CD8-positive, alpha-beta memory T cell (primary cell): Measurements from ENCODE around the gene MRPL1. TPM values are rescaled to one million over a fixed set of nuclear protein-coding genes. Genes with fewer than 3 reads are reported as not detected.
A peak's percentile ranks its signal among the peaks of the same experiment; 100 is the strongest.

Experiments used
- CTCF ChIA-PET: fragments of 350-600 bp; sonication (Branson Sonifier 250); formaldehyde crosslinking; loops from one replicate; lab custom pipeline; 2021; ENCODE audit warnings: antibody characterized with exemption; lab: Charles Lee
- POLR2A ChIA-PET: fragments of 350-600 bp; sonication (Branson Sonifier 250); formaldehyde crosslinking; loops from one replicate; lab custom pipeline; 2021; ENCODE audit warnings: antibody characterized with exemption; lab: Charles Lee
- DNase-seq, 5 donors: peaks; one replicate each; pipeline versions ENCODE4 v3.0.0 to v3.0.0-alpha.2; 2020 to 2022; ENCODE audit warnings: mixed read lengths in 1 of 5
- H3K27ac ChIP-seq: one replicate; pipeline ENCODE4 v1.7.0; 2013; ENCODE audit warnings: low read depth, mild to moderate bottlenecking, low read length, moderate library complexity
- H3K27me3 ChIP-seq: 2 replicates; pipeline ENCODE4 v1.7.0; 2013; ENCODE audit warnings: low read length, mild to moderate bottlenecking; ENCODE audit not compliant: insufficient read depth, poor library complexity, severe bottlenecking
- H3K36me3 ChIP-seq: 2 replicates; pipeline ENCODE4 v1.7.0; 2013; ENCODE audit warnings: mild to moderate bottlenecking, low read length, moderate library complexity; ENCODE audit not compliant: insufficient read depth
- H3K4me1 ChIP-seq: 2 replicates; pipeline ENCODE4 v1.7.0; 2013; ENCODE audit warnings: mild to moderate bottlenecking, low read length, moderate library complexity; ENCODE audit not compliant: insufficient read depth
- H3K4me3 ChIP-seq: 2 replicates; pipeline ENCODE4 v1.7.0; 2013; ENCODE audit warnings: mild to moderate bottlenecking, low read length
- H3K9me3 ChIP-seq: 2 replicates; pipeline ENCODE4 v1.7.0; 2013; ENCODE audit warnings: mild to moderate bottlenecking, low read length
- H3K27ac Mint-ChIP-seq, 8 donors: one replicate each; pipeline ENCODE4 v1.8.0; 2020 to 2021; ENCODE audit warnings: mixed read lengths in 8 of 8, mild to moderate bottlenecking in 6 of 8, inconsistent platforms in 3 of 8, moderate library complexity in 3 of 8
- H3K27me3 Mint-ChIP-seq, 2 donors: one replicate each; pipeline ENCODE4 v1.8.0; 2020 to 2021; ENCODE audit warnings: mixed read lengths in 2 of 2, mild to moderate bottlenecking in 1 of 2, moderate library complexity in 1 of 2
- H3K36me3 Mint-ChIP-seq, 3 donors: one replicate each; pipeline ENCODE4 v1.8.0; 2020 to 2021; ENCODE audit warnings: mixed read lengths in 3 of 3, inconsistent platforms in 1 of 3, mild to moderate bottlenecking in 1 of 3
- H3K4me1 Mint-ChIP-seq, 3 donors: one replicate each; pipeline ENCODE4 v1.8.0; 2020 to 2021; ENCODE audit warnings: mixed read lengths in 3 of 3, inconsistent platforms in 1 of 3, mild to moderate bottlenecking in 1 of 3
- H3K4me3 Mint-ChIP-seq, 7 donors: one replicate each; pipeline ENCODE4 v1.8.0; 2020 to 2021; ENCODE audit warnings: mixed read lengths in 7 of 7, mild to moderate bottlenecking in 6 of 7, moderate library complexity in 4 of 7, inconsistent platforms in 2 of 7
- H3K9me3 Mint-ChIP-seq, 5 donors: one replicate each; pipeline ENCODE4 v1.8.0; 2020 to 2022; ENCODE audit warnings: mixed read lengths in 5 of 5, mild to moderate bottlenecking in 3 of 5, moderate library complexity in 2 of 5, inconsistent platforms in 1 of 5
- polyA plus RNA-seq: library from polyadenylated mRNA; unstranded; fragments of 300-500 nt; fragmentation: Illumina TruSeq; gene quantifications from one replicate; pipeline ENCODE4 v1.2.3, GENCODE V29; 2021
- total RNA-seq, 2 experiments: library from RNA; stranded (reverse); gene quantifications; one replicate each; pipeline ENCODE4 v1.2.3, GENCODE V29; 2021

The MRPL1 gene
- total and polyA plus RNA-seq, 3 experiments from 2014 or later = 26.5 to 93.8 (median 88.4) TPM

DNA sequence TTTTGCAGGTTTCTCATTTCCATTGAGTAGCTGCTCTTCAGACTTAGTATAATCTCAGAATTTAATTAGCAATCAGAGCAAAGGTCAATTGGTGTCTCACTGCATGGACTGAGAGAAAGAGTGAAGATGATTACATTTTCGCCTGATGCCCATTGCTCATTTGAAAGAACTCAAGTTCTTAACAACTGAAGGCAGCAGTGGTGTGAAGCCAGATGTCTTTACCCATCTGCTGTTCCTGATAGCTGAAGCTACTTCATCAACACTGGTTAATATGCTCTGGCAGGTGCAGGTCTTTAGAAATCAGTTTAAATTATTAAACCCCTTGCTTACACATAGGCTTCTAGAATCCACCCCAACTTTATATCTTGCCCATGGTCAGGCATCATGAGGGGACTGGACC, 130.0 kb downstream of the MRPL1 start:
- ChIA-PET CTCF (no interaction called here), POLR2A (no interaction called here)
- Mint-ChIP-seq H3K4me3 (no peak overlapping the region), H3K27me3 (peaks cover 3 to 38% of the 10 kb centered on the region in 2 donors), H3K4me1 (no peaks in the 10 kb centered on the region), H3K36me3 (no peaks in the 10 kb centered on the region), H3K9me3 (no peaks in the 10 kb centered on the region), H3K27ac (peak overlapping the region in 1 of 8 donors; percentile 24)
- Histone ChIP-seq H3K4me1 (no peaks in the 10 kb centered on the region), H3K27ac (no peak overlapping the region), H3K9me3 (no peaks in the 10 kb centered on the region), H3K27me3 (no peaks in the 10 kb centered on the region), H3K36me3 (no peaks in the 10 kb centered on the region), H3K4me3 (no peak overlapping the region)
- no peak for DNase-seq

- H3K4me3 ChIP-seq = no peak overlapping the region
- H3K27me3 ChIP-seq = no peaks in the 10 kb centered on the region
- Mint-ChIP-seq H3K4me3 (no peak overlapping the region), H3K36me3 (no peaks in the 10 kb centered on the region), H3K27ac (no peak overlapping the region), H3K9me3 (no peaks in the 10 kb centered on the region), H3K4me1 (no peaks in the 10 kb centered on the region), H3K27me3 (peaks cover 6 to 26% of the 10 kb centered on the region in 2 donors)
- H3K36me3 ChIP-seq = no peaks in the 10 kb centered on the region
- CTCF ChIA-PET = interaction anchor here (1.3 kb wide), 1 partner anchor 11 kb away, joined by 3 read pairs; no protein-coding TSS in a partner anchor
- peak in 1 of 5 donors; percentile 3 for DNase-seq
- no peaks in the 10 kb centered on the region for H3K9me3 ChIP-seq
- H3K27ac ChIP-seq = no peak overlapping the region
- POLR2A ChIA-PET = interaction anchor here (0.7 kb wide), 1 partner anchor 945 kb away, joined by 3 read pairs; the partner anchor contains the start of gene PAQR3
- H3K4me1 ChIP-seq = no peaks in the 10 kb centered on the region
Measured at GRCh38 chr4:77994194-77994721, 131.6 kb downstream of the MRPL1 start.

- CTCF ChIA-PET = no interaction called here
- H3K4me1 Mint-ChIP-seq = no peaks in the 10 kb centered on the region
Measured at GRCh38 chr4:77996076-77996475, 133.4 kb downstream of the MRPL1 start.

GRCh38 chr4:78001531-78001930, 138.9 kb downstream of the MRPL1 start:
- H3K27ac Mint-ChIP-seq = no peak overlapping the region
- no peak overlapping the region for H3K27ac ChIP-seq
- H3K4me1 ChIP-seq = no peaks in the 10 kb centered on the region
- no peaks in the 10 kb centered on the region for H3K4me1 Mint-ChIP-seq
- no peaks in the 10 kb centered on the region for H3K36me3 ChIP-seq
- no peak for DNase-seq
- H3K9me3 Mint-ChIP-seq = no peaks in the 10 kb centered on the region
- ChIA-PET POLR2A (no interaction called here), CTCF (no interaction called here)
- no peaks in the 10 kb centered on the region for H3K9me3 ChIP-seq
- H3K36me3 Mint-ChIP-seq = no peaks in the 10 kb centered on the region
- peaks cover 3 to 22% of the 10 kb centered on the region in 2 donors for H3K27me3 Mint-ChIP-seq
- no peak overlapping the region for H3K4me3 Mint-ChIP-seq
- H3K4me3 ChIP-seq = no peak overlapping the region
- no peaks in the 10 kb centered on the region for H3K27me3 ChIP-seq

More at GRCh38 chr4:77996076-77996475, 133.4 kb downstream of the MRPL1 start:
- H3K27ac ChIP-seq = no peak overlapping the region
- H3K36me3 Mint-ChIP-seq = no peaks in the 10 kb centered on the region
- no peak overlapping the region for H3K27ac Mint-ChIP-seq
- POLR2A ChIA-PET = no interaction called here
- H3K4me3 Mint-ChIP-seq = no peak overlapping the region
- no peaks in the 10 kb centered on the region for H3K36me3 ChIP-seq
- no peak overlapping the region for H3K4me3 ChIP-seq
- no peaks in the 10 kb centered on the region for H3K9me3 ChIP-seq
- no peaks in the 10 kb centered on the region for H3K27me3 ChIP-seq
- H3K27me3 Mint-ChIP-seq = peaks cover 6 to 17% of the 10 kb centered on the region in 2 donors
- no peaks in the 10 kb centered on the region for H3K9me3 Mint-ChIP-seq
- DNase-seq = no peak
- H3K4me1 ChIP-seq = no peaks in the 10 kb centered on the region

DNA sequence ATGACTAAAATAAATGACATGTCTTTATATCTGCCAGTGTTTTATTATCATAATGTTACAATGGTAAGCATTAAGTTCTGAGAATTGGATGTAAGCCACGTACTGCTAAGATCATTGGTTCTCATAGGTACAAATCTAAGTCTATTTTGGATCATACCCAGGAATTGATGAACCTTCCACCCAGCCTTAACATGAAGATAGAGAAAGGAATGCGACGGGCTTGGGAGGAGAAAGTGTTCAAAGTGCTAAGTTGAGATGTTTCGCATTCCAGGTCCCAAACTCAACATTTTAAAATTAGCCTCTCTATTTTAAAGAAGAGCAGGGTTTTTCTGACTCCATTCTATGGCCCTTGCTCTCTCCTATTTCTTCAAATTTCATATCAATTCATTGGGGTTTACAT, 139.6 kb downstream of the MRPL1 start:
- H3K4me1 ChIP-seq = no peaks in the 10 kb centered on the region
- H3K27ac Mint-ChIP-seq = no peak overlapping the region
- no peaks in the 10 kb centered on the region for H3K36me3 Mint-ChIP-seq
- DNase-seq = no peak
- H3K27ac ChIP-seq = no peak overlapping the region
- CTCF ChIA-PET = no interaction called here
- no peaks in the 10 kb centered on the region for H3K36me3 ChIP-seq
- no peak overlapping the region for H3K4me3 Mint-ChIP-seq
- H3K4me1 Mint-ChIP-seq = no peaks in the 10 kb centered on the region
- H3K27me3 Mint-ChIP-seq = peaks cover 3 to 22% of the 10 kb centered on the region in 2 donors
- H3K9me3 ChIP-seq = no peaks in the 10 kb centered on the region
- no peaks in the 10 kb centered on the region for H3K9me3 Mint-ChIP-seq
- POLR2A ChIA-PET = no interaction called here
- H3K27me3 ChIP-seq = no peaks in the 10 kb centered on the region
- H3K4me3 ChIP-seq = no peak overlapping the region

Other genes starting within 250 kb of the MRPL1 start
- 100 to 1,000 TPM in 1 of 2 experiments, 10 to 100 TPM in 1; 96.5 to 100 TPM for gene CNOT6L, start 43.5 kb upstream of the MRPL1 start, total RNA-seq
- 45.2 TPM for gene CNOT6L, start 43.5 kb upstream of the MRPL1 start, polyA plus RNA-seq
- not detected for gene FRAS1, start 194.5 kb downstream of the MRPL1 start, total RNA-seq
- not detected for gene FRAS1, start 194.5 kb downstream of the MRPL1 start, polyA plus RNA-seq